Jurkat, Clone E6-1 (cell line): ENCODE measurements around the gene TNFAIP6. TPM values are rescaled to one million over a fixed set of nuclear protein-coding genes. Genes with fewer than 3 reads are reported as not detected.
"Not testable (repeated sequence)": the region's sequence is repeated elsewhere in the genome, so short reads cannot be mapped to it uniquely, and the experiment has no call there.

Source experiments
- DNase-seq: peaks from one replicate; pipeline ENCODE4 v3.0.0-alpha.2; 2011; ENCODE audit warnings: low read depth, low spot score
- H3K4me3 ChIP-seq: 2 replicates; pipeline ENCODE4 v1.5.1; 2011; ENCODE audit warnings: mild to moderate bottlenecking, low read length, control low read depth, moderate library complexity
- polyA plus RNA-seq: library from polyadenylated mRNA; unstranded; fragments of >200 nt; gene quantifications from one replicate; pipeline ENCODE4 v1.2.1, GENCODE V29; 2012; ENCODE audit warnings: missing spikeins; ENCODE audit not compliant: insufficient read length, insufficient read depth

Gene TNFAIP6, protein sequence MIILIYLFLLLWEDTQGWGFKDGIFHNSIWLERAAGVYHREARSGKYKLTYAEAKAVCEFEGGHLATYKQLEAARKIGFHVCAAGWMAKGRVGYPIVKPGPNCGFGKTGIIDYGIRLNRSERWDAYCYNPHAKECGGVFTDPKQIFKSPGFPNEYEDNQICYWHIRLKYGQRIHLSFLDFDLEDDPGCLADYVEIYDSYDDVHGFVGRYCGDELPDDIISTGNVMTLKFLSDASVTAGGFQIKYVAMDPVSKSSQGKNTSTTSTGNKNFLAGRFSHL
- polyA plus RNA-seq: not detected

GRCh38 chr2:151357359-151357758, at the start of gene TNFAIP6:
TSS of gene TNFAIP6 (plus strand) at chr2:151357592. CDS start at chr2:151357667, 75 bp downstream.
- no peak within 1 kb of the TSS for H3K4me3 ChIP-seq
- no peak for DNase-seq

- not testable (repeated sequence) for DNase-seq, H3K4me3 ChIP-seq
These were observed 47.1 kb upstream of the TNFAIP6 start for GRCh38 chr2:151310313-151310712.

GRCh38 chr2:151312440-151312839, 45.0 kb upstream of the TNFAIP6 start:
- H3K4me3 ChIP-seq, DNase-seq: not testable (repeated sequence)

GRCh38 chr2:151315381-151315903, 42.0 kb upstream of the TNFAIP6 start:
- H3K4me3 ChIP-seq: no peak overlapping the region
- no peak for DNase-seq

- no peak overlapping the region for H3K4me3 ChIP-seq
- DNase-seq: no peak
These were observed 31.8 kb upstream of the TNFAIP6 start for GRCh38 chr2:151325581-151326095.

DNA sequence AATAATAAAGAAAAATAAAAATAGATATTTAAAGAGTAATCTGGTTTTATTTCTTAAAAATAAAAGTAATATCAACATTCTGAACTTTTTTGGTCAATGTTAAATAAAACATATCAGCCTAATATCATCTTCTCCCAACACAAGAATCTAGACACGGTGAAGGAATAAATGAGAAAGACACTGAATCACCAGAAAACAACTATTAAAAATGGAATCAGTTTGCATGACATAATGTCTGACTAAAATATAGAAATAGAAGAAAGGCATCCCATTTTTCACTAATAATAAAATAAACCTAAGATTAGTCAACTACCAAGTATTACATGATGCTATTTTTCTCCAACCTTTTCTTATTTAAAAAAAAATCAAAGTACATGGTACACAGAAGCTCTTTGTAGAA, 30.8 kb upstream of the TNFAIP6 start:
- no peak for DNase-seq
- H3K4me3 ChIP-seq: no peak overlapping the region

GRCh38 chr2:151329998-151330397, 27.4 kb upstream of the TNFAIP6 start:
- DNase-seq: no peak
- no peak overlapping the region for H3K4me3 ChIP-seq

DNA sequence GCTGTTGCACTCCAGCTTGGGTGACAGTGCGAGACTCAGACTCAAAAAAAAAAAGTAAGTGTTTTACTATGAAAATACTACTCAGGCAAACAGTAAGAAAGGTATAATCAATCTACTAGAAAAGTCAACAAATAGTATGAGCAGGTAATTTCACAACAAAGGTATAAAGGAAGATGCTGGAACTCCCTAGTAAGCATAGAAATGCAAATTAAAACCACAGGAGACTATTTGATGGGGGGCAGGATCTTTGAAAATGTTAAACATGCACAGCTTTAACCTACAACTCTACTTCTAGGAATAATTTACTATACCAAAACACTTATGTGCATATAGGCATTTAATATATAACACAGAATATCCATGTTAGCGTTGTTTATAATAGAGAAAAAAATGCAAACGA, 24.3 kb upstream of the TNFAIP6 start:
- no peak overlapping the region for H3K4me3 ChIP-seq
- no peak for DNase-seq

GRCh38 chr2:151334082-151334815, 23.1 kb upstream of the TNFAIP6 start:
- no peak overlapping the region for H3K4me3 ChIP-seq
- no peak for DNase-seq

GRCh38 chr2:151336863-151337371, 20.5 kb upstream of the TNFAIP6 start:
- no peak for DNase-seq
- no peak overlapping the region for H3K4me3 ChIP-seq

GRCh38 chr2:151337643-151338042, 19.7 kb upstream of the TNFAIP6 start:
- H3K4me3 ChIP-seq: no peak overlapping the region
- DNase-seq: no peak

GRCh38 chr2:151338115-151338514, 19.3 kb upstream of the TNFAIP6 start:
- DNase-seq: no peak
- no peak overlapping the region for H3K4me3 ChIP-seq

DNA sequence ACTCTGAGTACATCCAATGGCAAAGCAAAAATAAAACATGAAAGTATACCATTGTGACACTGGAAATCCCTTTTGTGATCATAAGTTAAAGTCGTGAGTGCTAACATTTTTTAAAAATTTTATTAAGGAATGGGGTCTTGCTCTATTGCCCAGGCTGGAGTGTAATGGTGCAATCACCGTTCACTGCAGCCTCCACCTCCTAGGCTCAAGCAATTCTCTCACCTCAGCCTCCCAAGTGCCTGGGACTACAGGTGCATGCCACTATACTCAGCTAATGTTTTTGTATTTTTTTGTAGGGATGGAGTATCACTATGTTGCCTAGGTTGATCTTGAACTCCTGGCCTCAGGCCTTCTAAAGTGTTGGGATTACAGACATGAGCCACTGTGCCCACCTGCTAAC, 14.3 kb upstream of the TNFAIP6 start:
- H3K4me3 ChIP-seq: no peak overlapping the region
- DNase-seq: no peak

- not testable (repeated sequence) for DNase-seq
These were observed 13.2 kb upstream of the TNFAIP6 start for GRCh38 chr2:151344191-151344590.

DNA sequence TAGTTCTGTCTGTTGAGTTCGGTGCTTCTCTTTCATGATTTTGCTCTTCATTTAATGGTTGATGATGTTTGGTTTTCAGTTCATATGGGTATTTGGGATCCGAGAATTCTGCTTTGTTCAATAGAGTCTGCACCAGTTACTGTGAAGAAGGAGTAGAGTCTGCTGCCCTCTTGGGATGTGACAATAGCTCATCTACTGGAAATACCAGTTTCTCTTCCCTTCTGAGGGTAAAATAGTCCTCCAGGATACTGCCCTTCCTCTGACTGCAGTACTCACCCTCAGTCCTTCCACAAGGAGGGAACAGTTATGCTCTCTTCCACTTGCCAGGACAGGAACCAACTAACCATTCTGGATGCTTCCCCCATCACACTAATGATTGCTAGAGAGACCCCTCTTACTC, 12.5 kb upstream of the TNFAIP6 start:
- no peak for DNase-seq
- H3K4me3 ChIP-seq: no peak overlapping the region

More at GRCh38 chr2:151344191-151344590, 13.2 kb upstream of the TNFAIP6 start:
- H3K4me3 ChIP-seq: not testable (repeated sequence)

DNA sequence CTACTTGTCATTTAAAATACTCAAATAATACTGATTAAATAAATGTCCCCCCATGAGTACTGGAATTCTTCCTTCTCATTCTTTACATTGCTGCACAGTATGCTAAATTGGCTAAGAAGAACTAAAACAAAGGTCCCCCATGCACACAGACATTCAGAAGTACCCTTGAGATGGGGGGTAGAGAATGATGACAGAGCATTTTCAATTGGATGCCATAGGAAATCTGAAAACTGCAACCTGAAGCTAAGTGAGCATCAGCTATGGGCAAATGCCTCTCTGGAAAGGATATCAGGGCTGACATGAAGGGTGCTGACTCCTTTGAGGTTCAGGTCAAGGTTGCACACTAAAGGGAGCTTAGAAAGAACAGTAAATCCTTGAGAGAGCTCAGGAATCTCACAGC, 10.1 kb upstream of the TNFAIP6 start:
- H3K4me3 ChIP-seq: no peak overlapping the region
- no peak for DNase-seq

- no peak for DNase-seq
- H3K4me3 ChIP-seq: no peak overlapping the region
These were observed 9.5 kb upstream of the TNFAIP6 start for GRCh38 chr2:151347906-151348305.

DNA sequence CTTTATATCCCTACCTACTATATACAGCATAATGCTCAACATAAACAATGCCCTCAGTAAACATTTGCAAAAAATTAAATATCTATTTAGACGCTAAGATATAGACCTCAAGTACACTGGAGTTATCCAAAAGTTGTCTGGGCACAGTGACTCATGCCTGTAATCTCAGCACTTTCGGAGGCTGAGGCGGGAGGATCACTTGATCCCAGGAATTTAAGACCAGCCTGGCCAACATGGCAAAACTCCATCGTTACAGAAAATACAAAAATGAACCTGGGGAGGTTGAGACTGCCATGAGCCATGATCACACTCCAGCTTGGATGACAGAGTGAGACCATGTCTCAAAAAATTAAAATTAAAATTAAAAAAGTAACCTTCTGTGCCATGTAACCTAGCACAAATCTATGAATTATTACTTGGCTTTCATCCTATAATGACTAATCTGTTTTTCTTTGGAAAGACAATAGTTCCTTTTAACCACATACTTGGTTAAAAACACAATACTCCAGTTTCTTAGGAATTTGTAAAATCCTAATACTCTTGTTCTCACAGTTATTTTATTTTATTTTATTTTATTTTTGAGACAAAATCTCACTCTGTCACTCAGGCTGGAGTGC, 6.7 kb upstream of the TNFAIP6 start:
- no peak overlapping the region for H3K4me3 ChIP-seq
- DNase-seq: no peak

GRCh38 chr2:151353995-151354394, 3.4 kb upstream of the TNFAIP6 start:
- no peak overlapping the region for H3K4me3 ChIP-seq
- no peak for DNase-seq

DNA sequence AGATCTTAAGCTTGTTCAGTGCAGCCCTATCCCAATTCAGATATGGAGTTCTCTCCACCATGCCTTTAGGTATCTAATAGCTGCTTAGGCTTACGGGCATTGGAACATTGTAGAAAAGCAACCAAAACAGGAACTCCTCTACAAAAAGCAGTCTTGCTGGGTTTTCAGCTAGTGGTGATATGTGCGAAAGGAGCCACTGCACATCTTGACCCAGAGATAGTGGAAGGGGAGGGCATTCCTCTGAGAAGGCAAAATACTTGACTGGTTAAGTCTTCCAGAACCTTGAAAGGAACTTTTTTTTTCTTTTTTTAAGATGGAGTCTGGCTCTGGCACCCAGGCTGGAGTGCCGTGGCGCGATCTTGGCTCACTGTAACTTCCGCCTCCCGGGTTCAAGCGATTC, 2.6 kb upstream of the TNFAIP6 start:
- no peak for DNase-seq
- no peak overlapping the region for H3K4me3 ChIP-seq
